Smooth muscle cell (in vitro differentiated cells): ENCODE data around the gene RILP. TPM values are rescaled to one million over a fixed set of nuclear protein-coding genes. Genes with fewer than 3 reads are reported as not detected.
"Not testable (repeated sequence)": the region's sequence is repeated elsewhere in the genome, so short reads cannot be mapped to it uniquely, and the experiment has no call there.

Experiments
- DNase-seq: peaks from one replicate; lab custom pipeline; 2025; ENCODE audit not compliant: unreplicated experiment; lab: John Stamatoyannopoulos, UW
- H2AFZ ChIP-seq: fragments of 200-600 bp; sonication (generic); 2 replicates; pipeline ENCODE4 v1.6.0; 2016; ENCODE audit warnings: antibody characterized with exemption, low read depth, mild to moderate bottlenecking
- H3F3A ChIP-seq: fragments of 200-600 bp; sonication (generic); 2 replicates; pipeline ENCODE4 v1.6.0; 2017; ENCODE audit warnings: antibody characterized with exemption, low read depth
- H3K27ac ChIP-seq: fragments of 200-600 bp; sonication (generic); 2 replicates; pipeline ENCODE4 v1.5.1; 2016; ENCODE audit warnings: low read depth, mild to moderate bottlenecking
- H3K27me3 ChIP-seq: fragments of 200-600 bp; sonication (generic); 2 replicates; pipeline ENCODE4 v1.6.1; 2016; ENCODE audit warnings: low read depth, mild to moderate bottlenecking
- H3K36me3 ChIP-seq: fragments of 200-600 bp; sonication (generic); 2 replicates; pipeline ENCODE4 v1.5.1; 2016; ENCODE audit warnings: low read depth
- H3K4me1 ChIP-seq: fragments of 200-600 bp; sonication (generic); 2 replicates; pipeline ENCODE4 v1.5.1; 2016; ENCODE audit warnings: low read depth
- H3K4me2 ChIP-seq: fragments of 200-600 bp; sonication (generic); 2 replicates; pipeline ENCODE4 v1.6.0; 2016; ENCODE audit warnings: mild to moderate bottlenecking
- H3K4me3 ChIP-seq: fragments of 200-600 bp; sonication (generic); 2 replicates; pipeline ENCODE4 v1.5.1; 2016; ENCODE audit warnings: mild to moderate bottlenecking
- H3K79me2 ChIP-seq: fragments of 200-600 bp; sonication (generic); 2 replicates; pipeline ENCODE4 v1.6.0; 2016; ENCODE audit warnings: low read depth, mild to moderate bottlenecking
- H3K9ac ChIP-seq: fragments of 200-600 bp; sonication (generic); 2 replicates; pipeline ENCODE4 v1.6.0; 2016; ENCODE audit warnings: low read depth
- H3K9me3 ChIP-seq: fragments of 200-600 bp; sonication (generic); replicated peaks from 2 replicates; pipeline ENCODE4 v1.5.1; 2016; ENCODE audit warnings: low read depth
- H4K20me1 ChIP-seq: fragments of 200-600 bp; sonication (generic); 2 replicates; pipeline ENCODE4 v1.6.0; 2016; ENCODE audit warnings: low read depth
- CTCF ChIP-seq: fragments of 200-600 bp; sonication (generic); IDR thresholded peaks from 2 replicates; pipeline ENCODE4 v1.5.1; 2017; ENCODE audit warnings: borderline replicate concordance, mild to moderate bottlenecking, antibody characterized with exemption; ENCODE audit not compliant: insufficient read depth, poor library complexity, severe bottlenecking
- WGBS: methylation state at CpG from one replicate; pipeline ENCODE4 v1.1.7; 2016; ENCODE audit warnings: low lambda C conversion rate; 5-methylcytosine and 5-hydroxymethylcytosine counted together
- polyA plus RNA-seq: library from polyadenylated mRNA; unstranded; fragments of >200 nt; fragmentation: Nextera tagmentation; extraction: Ambion mirVana; gene quantifications from 2 replicates; pipeline ENCODE4 v1.2.1, GENCODE V29; 2016
- total RNA-seq: library from RNA; depleted of rRNA; stranded (reverse); fragments of >200 nt; gene quantifications from 2 replicates; pipeline ENCODE4 v1.2.3, GENCODE V29; 2014

The RILP gene
- total and polyA plus RNA-seq, 2 experiments from 2014 or later, result 5.1 to 7.4 TPM

DNA sequence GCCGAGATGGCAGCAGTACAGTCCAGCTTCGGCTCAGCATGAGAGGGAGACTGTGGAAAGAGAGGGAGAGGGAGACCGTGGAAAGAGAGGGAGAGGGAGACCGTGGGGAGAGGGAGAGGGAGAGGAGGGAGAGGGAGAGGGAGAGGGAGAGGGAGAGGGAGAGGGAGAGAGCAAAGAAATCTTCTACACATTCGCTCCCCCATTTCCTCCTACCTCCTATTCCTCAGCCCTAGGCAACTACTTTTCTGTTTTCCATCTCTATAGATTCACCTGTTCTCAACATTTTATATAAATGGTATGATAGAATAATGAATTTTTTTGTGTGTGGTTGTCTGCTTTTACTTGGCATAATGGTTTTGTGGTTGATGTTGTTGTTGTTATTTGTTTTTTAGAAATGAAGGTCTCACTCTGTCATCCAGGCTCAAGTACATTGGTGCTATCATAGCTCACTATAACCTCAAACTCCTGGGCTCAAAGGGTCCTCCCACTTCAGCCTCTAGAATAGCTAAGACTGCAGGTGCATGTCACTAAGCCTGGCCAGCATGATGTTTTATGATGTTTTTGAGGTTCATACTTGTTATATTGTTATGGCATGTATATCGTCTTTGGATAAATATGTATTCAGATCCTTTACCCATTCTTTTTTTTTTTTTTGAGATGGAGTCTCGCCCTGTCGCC lies 41.0 kb upstream of the RILP start:
- no peak for TF ChIP-seq CTCF
- Histone ChIP-seq H2AFZ (no peak overlapping the region), H3K79me2 (no peaks in the 10 kb centered on the region), H3K4me1 (no peaks in the 10 kb centered on the region), H3K9me3 (no peaks in the 10 kb centered on the region), H3F3A (no peaks in the 10 kb centered on the region), H3K9ac (no peak overlapping the region), H3K4me3 (no peak overlapping the region), H4K20me1 (no peaks in the 10 kb centered on the region), H3K27ac (no peak overlapping the region), H3K27me3 (no peaks in the 10 kb centered on the region), H3K4me2 (no peak overlapping the region), H3K36me3 (no peaks in the 10 kb centered on the region)
- no peak for DNase-seq
- 90% methylated on average over 4 of the region's 8 CpGs for WGBS

DNA sequence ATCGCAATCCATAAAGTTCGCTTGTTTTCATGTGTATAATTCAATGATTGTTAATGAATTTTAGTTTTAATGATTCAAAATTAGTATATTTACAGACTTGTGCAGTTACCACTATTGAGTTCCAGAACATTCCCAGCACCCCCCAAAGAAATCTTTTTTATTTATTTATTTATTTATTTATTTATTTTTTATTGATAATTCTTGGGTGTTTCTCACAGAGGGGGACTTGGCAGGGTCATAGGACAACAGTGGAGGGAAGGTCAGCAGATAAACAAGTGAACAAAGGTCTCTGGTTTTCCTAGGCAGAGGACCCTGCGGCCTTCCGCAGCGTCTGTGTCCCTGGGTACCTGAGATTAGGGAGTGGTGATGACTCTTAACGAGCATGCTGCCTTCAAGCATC lies 38.7 kb upstream of the RILP start:
- not testable (repeated sequence) for H3K4me2 ChIP-seq, H3K9ac ChIP-seq, H3K9me3 ChIP-seq, H4K20me1 ChIP-seq, H3K79me2 ChIP-seq, H3K27ac ChIP-seq, H3K4me1 ChIP-seq, H3K36me3 ChIP-seq, DNase-seq, H3K4me3 ChIP-seq, H3F3A ChIP-seq, H3K27me3 ChIP-seq, H2AFZ ChIP-seq
- WGBS, result 86% methylated on average over 6 of the region's 6 CpGs

GRCh38 chr17:1686086-1686485 lies 36.4 kb upstream of the RILP start:
- H2AFZ ChIP-seq, result no peak overlapping the region
- no peak overlapping the region for H3K4me3 ChIP-seq
- peaks cover 6% of the 10 kb centered on the region for H3F3A ChIP-seq
- no peaks in the 10 kb centered on the region for H3K27me3 ChIP-seq
- H3K36me3 ChIP-seq, result peaks cover 10% of the 10 kb centered on the region
- H4K20me1 ChIP-seq, result peaks cover 30% of the 10 kb centered on the region
- no peak for DNase-seq
- no peak overlapping the region for H3K9ac ChIP-seq
- 49% methylated on average over 7 of the region's 7 CpGs for WGBS
- TF ChIP-seq CTCF, result no peak
- H3K4me1 ChIP-seq, result peaks cover 11% of the 10 kb centered on the region
- H3K4me2 ChIP-seq, result no peak overlapping the region
- H3K27ac ChIP-seq, result no peak overlapping the region
- H3K9me3 ChIP-seq, result no peaks in the 10 kb centered on the region
- peaks cover 29% of the 10 kb centered on the region for H3K79me2 ChIP-seq

DNA sequence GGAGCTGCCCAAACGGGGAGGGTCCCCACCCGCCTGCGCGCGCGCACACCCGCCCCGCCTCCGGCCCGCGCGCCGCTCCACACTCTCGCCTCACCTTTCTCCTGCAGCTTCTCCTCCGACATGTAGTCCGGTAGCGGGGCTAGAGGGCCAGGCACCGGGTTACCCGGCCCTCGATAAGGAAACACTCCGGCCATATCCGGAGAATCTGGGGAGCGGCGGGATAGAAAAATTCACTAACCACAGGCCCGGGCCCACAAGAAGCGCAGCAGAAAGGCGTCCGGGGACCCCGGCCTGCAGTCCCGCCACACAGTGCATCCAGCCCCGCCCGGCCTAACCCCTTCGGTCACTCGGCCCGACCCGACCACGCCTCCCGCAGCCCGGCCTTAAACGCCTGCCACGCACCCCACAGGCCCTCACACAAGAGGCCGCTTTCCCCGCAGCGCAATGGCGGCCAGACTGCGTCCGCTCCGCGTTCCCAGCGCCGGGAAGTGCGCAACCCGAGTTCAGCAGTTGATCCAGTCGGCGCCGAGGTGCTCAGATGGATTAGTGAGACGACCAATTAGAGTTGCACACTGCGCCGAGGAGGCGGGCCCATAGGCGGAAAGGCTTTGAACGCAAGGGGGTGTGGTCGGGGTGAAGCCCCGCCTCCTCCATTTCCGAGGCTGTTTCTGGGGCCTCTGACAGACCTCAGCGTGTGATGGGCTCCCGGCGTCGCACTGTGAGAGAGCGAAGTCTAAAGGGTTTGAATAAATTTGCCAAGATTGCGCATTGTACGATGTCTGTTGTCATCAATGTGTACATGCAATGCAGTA lies 34.9 kb upstream of the RILP start, which contains the start of gene PRPF8:
Gene PRPF8, minus strand, starts transcription at position 490 of the 812 bp plus-strand sequence. Its CDS starts 296 bp downstream, at position 194.
- peak within 1 kb of the TSS; percentile 68 for H3K27ac ChIP-seq
- peaks cover 45% of the 10 kb centered on the region for H4K20me1 ChIP-seq
- peak within 1 kb of the TSS; percentile 90 for H3K4me3 ChIP-seq
- peak within 1 kb of the TSS; percentile 85 for H3K4me2 ChIP-seq
- peaks cover 40% of the 10 kb centered on the region for H3K79me2 ChIP-seq
- peaks cover 23% of the 10 kb centered on the region for H3K36me3 ChIP-seq
- TF ChIP-seq CTCF, result no peak
- peak within 1 kb of the TSS; percentile 83 for H3K9ac ChIP-seq
- no peaks in the 10 kb centered on the region for H3K9me3 ChIP-seq
- DNase-seq, result peak; percentile 89
- H3F3A ChIP-seq, result peaks cover 6% of the 10 kb centered on the region
- WGBS, result under 1% methylated on average over 70 of the region's 72 CpGs
- H3K27me3 ChIP-seq, result no peaks in the 10 kb centered on the region
- peaks cover 11% of the 10 kb centered on the region for H3K4me1 ChIP-seq
- peak within 1 kb of the TSS; percentile 64 for H2AFZ ChIP-seq
